Effector memory CD4-positive, alpha-beta T cell (primary cell): ENCODE measurements around the gene KCNK4.

Experiments used
- DNase-seq, 3 donors: peaks; one replicate each; pipeline ENCODE4 v3.0.0-alpha.2; 2020
- H3K27ac ChIP-seq: 2 replicates; pipeline ENCODE4 v1.7.0; 2013; ENCODE audit warnings: mild to moderate bottlenecking, low read length, moderate library complexity; ENCODE audit not compliant: insufficient read depth, poor library complexity, severe bottlenecking
- H3K27me3 ChIP-seq: replicated peaks from 2 replicates; pipeline ENCODE4 v1.7.0; 2013; ENCODE audit warnings: mild to moderate bottlenecking, low read length; ENCODE audit not compliant: insufficient read depth, control insufficient read depth, poor library complexity, severe bottlenecking
- H3K36me3 ChIP-seq: 2 replicates; pipeline ENCODE4 v1.7.0; 2013; ENCODE audit warnings: mild to moderate bottlenecking, low read length, moderate library complexity; ENCODE audit not compliant: control insufficient read depth, insufficient read depth
- H3K4me1 ChIP-seq: 2 replicates; pipeline ENCODE4 v1.7.0; 2013; ENCODE audit warnings: low read length, mild to moderate bottlenecking; ENCODE audit not compliant: control insufficient read depth, insufficient read depth, poor library complexity, severe bottlenecking
- H3K4me3 ChIP-seq: 2 replicates; pipeline ENCODE4 v1.7.0; 2013; ENCODE audit warnings: low read length, low read depth, mild to moderate bottlenecking; ENCODE audit not compliant: insufficient read depth, poor library complexity, severe bottlenecking
- H3K9me3 ChIP-seq: 2 replicates; pipeline ENCODE4 v1.7.0; 2013; ENCODE audit warnings: mild to moderate bottlenecking, low read length, moderate library complexity; ENCODE audit not compliant: control insufficient read depth

Gene KCNK4

GRCh38 chr11:64327375-64327774, 36.3 kb downstream of the KCNK4 start:
- no peak overlapping the region for H3K4me3 ChIP-seq
- no peaks in the 10 kb centered on the region for H3K36me3 ChIP-seq
- DNase-seq = no peak
- H3K4me1 ChIP-seq = peaks cover 7% of the 10 kb centered on the region
- H3K27me3 ChIP-seq = no peaks in the 10 kb centered on the region
- no peak overlapping the region for H3K27ac ChIP-seq
- H3K9me3 ChIP-seq = no peaks in the 10 kb centered on the region

- Histone ChIP-seq H3K27ac (no peak overlapping the region), H3K9me3 (no peaks in the 10 kb centered on the region), H3K4me1 (peaks cover 7% of the 10 kb centered on the region), H3K36me3 (no peaks in the 10 kb centered on the region), H3K27me3 (no peaks in the 10 kb centered on the region), H3K4me3 (no peak overlapping the region)
- no peak for DNase-seq
Measured at GRCh38 chr11:64327993-64328392, 36.9 kb downstream of the KCNK4 start.

- Histone ChIP-seq H3K27me3 (no peaks in the 10 kb centered on the region), H3K4me1 (peaks cover 7% of the 10 kb centered on the region), H3K27ac (no peak overlapping the region), H3K4me3 (no peak overlapping the region), H3K9me3 (no peaks in the 10 kb centered on the region), H3K36me3 (no peaks in the 10 kb centered on the region)
- DNase-seq = no peak
Measured at GRCh38 chr11:64330888-64331287, 39.8 kb downstream of the KCNK4 start.

- Histone ChIP-seq H3K4me3 (no peak overlapping the region), H3K9me3 (no peaks in the 10 kb centered on the region), H3K4me1 (peaks cover 7% of the 10 kb centered on the region), H3K27ac (no peak overlapping the region), H3K27me3 (no peaks in the 10 kb centered on the region), H3K36me3 (no peaks in the 10 kb centered on the region)
- peak; percentile 34 to 49 (median 43) for DNase-seq
Measured at GRCh38 chr11:64331569-64332371, 40.7 kb downstream of the KCNK4 start.

- Histone ChIP-seq H3K4me3 (no peak overlapping the region), H3K36me3 (peaks cover 5% of the 10 kb centered on the region), H3K27me3 (no peaks in the 10 kb centered on the region), H3K4me1 (peaks cover 7% of the 10 kb centered on the region), H3K9me3 (no peaks in the 10 kb centered on the region), H3K27ac (no peak overlapping the region)
- DNase-seq = no peak
Measured at GRCh38 chr11:64333556-64333955, 42.5 kb downstream of the KCNK4 start.

- Histone ChIP-seq H3K27me3 (no peaks in the 10 kb centered on the region), H3K36me3 (peaks cover 5% of the 10 kb centered on the region), H3K4me1 (peaks cover 16% of the 10 kb centered on the region), H3K9me3 (no peaks in the 10 kb centered on the region), H3K4me3 (no peak overlapping the region), H3K27ac (no peak overlapping the region)
- DNase-seq = no peak
Measured at GRCh38 chr11:64334764-64335735, 43.9 kb downstream of the KCNK4 start.

GRCh38 chr11:64337538-64338249, 46.6 kb downstream of the KCNK4 start:
- H3K4me3 ChIP-seq = no peak overlapping the region
- H3K27ac ChIP-seq = no peak overlapping the region
- peaks cover 31% of the 10 kb centered on the region for H3K4me1 ChIP-seq
- H3K9me3 ChIP-seq = no peaks in the 10 kb centered on the region
- no peak for DNase-seq
- no peaks in the 10 kb centered on the region for H3K27me3 ChIP-seq
- peaks cover 12% of the 10 kb centered on the region for H3K36me3 ChIP-seq

GRCh38 chr11:64338716-64339115, 47.6 kb downstream of the KCNK4 start:
- DNase-seq = no peak
- Histone ChIP-seq H3K27ac (peak overlapping the region; percentile 95), H3K4me1 (peaks cover 31% of the 10 kb centered on the region), H3K9me3 (no peaks in the 10 kb centered on the region), H3K4me3 (no peak overlapping the region), H3K27me3 (no peaks in the 10 kb centered on the region), H3K36me3 (peaks cover 19% of the 10 kb centered on the region)

GRCh38 chr11:64339286-64339685, 48.2 kb downstream of the KCNK4 start:
- H3K27me3 ChIP-seq = no peaks in the 10 kb centered on the region
- peaks cover 25% of the 10 kb centered on the region for H3K36me3 ChIP-seq
- no peak for DNase-seq
- H3K9me3 ChIP-seq = no peaks in the 10 kb centered on the region
- H3K4me1 ChIP-seq = peaks cover 31% of the 10 kb centered on the region
- H3K4me3 ChIP-seq = peak overlapping the region; percentile 74
- peak overlapping the region; percentile 95 for H3K27ac ChIP-seq
